GM18511 (cell line): Measurements from ENCODE around the gene APLF.
"Not testable (repeated sequence)": the region's sequence is repeated elsewhere in the genome, so short reads cannot be mapped to it uniquely, and the experiment has no call there.

Experiments
- ATAC-seq: cut with Tn5 transposase; IDR thresholded peaks from one replicate; pipeline ENCODE4 v1.9.1; 2021; ENCODE audit warnings: mild to moderate bottlenecking, moderate library complexity; ENCODE audit not compliant: unreplicated experiment

APLF gene

DNA sequence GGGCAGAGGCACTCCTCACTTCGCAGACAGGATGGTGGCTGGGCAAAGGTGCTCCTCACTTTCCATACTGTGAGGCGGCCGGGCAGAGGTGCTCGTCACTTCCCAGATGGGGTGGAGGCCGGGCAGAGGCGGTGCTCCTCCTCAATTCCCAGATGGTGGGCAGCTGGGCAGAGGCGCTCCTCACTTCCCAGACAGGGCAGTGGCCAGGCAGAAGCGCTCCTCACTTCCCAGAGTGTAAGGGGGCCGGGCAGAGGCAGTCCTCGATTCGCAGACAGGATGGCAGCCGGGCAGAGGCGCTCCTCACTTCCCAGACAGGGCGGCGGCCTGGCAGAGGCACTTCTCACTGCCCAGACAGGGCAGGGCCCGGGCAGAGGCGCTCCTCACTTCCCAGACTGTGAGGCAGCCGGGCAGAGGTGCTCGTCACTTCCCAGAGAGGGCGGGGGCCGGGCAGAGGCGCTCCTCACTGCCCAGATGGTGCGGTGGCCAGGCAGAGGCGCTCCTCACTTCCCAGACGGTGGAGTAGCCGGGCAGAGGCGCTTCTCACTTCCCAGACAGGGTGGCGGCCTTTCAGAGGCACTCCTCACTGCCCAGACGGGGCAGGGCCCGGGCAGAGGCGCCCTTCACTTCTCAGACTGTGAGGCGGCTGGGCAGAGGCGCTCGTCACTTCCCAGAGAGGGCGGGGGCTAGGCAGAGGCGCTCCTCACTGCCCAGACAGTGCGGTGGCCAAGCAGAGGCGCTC lies 60.1 kb downstream of the APLF start:
- ATAC-seq = not testable (repeated sequence)

DNA sequence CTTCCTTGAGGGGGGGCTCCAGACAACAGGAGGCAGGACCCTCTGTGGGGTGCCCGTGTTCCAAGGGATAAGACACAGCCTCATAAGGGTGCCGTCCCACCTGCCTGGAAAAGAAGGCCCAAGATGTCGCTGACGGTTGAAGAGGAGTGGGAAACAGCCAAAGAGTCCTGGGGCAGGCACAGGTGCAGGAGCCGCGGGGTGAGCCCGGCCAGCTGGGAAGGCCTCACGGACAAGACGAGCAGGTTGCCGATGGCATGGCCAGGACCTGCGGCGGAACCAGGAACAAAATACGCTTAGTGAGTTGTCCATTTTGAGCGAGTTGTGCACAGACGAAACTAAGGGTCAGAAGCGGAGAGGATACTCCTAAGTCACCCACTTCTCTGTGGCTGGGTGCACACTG lies 61.8 kb downstream of the APLF start:
- not testable (repeated sequence) for ATAC-seq

DNA sequence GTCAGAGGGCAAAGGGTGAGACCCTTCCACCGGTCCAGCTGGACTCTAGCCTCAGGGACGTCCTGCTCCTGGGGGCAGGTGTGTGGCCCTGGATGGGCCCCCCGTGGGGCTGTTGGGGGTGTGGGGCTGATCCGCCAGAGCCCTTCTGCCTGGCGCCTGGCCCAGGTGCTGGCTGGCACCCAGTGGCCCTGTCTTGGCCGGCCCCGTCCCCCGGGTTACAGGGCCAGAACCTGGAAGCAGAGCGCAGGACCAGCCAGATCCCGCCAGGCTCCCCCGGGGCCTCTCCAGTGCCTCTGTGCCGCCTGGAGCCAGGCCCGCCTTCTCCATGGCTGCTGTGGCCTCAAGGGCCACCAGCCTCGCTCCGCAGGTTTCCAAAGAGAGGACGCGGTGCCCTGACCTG lies 62.3 kb downstream of the APLF start:
- not testable (repeated sequence) for ATAC-seq

DNA sequence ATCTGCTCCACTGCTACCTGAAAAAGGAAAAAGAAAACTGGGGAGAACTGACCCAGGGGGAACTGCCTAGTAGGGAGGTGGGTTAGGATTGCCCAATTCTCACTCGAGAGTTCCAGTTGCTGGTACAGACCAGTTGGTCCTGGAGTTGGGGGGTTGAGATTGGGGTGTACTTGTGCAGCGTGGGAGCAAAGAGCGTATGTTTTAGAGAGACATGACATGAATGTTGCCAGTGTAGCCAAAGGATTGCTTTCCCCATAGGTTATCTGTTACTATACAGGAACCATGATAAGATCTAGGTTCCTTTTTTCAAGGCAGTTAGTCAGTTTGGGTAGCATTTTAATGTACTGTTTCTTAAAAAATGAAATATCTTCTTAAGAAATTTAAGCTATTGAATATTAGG lies 68.6 kb downstream of the APLF start:
- ATAC-seq = no peak

DNA sequence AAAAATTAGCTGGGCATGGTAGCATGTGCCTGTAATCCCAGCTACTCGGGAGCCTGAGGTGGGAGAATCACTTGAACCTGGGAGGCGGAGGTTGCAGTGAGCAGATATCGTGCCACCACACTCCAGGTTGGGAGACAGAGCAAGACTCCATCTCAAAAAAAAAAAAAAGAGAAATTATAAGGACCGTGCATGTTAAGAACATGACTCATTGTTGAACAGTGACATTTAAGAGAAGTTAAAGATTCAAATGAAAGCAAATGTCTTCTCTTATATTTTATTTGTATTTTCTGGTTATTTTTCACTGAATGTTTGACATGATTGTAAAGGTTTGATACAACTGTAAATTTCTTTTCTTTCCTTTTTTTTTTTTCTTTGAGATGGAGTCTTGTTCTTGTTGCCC lies 69.6 kb downstream of the APLF start:
- ATAC-seq = no peak

DNA sequence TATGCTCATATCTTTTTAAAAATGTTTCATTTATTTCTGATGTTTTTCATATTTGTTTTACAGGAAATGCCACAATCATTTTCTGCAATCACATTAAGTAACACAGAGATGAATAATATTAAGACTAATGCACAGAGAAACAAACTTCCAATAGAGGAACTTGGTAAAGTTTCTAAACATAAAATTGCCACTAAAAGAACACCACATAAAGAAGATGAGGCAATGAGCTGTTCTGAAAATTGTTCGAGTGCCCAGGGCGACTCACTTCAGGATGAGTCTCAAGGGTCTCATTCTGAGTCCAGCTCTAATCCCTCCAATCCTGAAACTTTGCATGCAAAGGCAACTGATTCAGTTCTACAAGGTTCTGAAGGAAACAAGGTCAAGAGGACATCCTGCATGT lies 70.4 kb downstream of the APLF start:
- no peak for ATAC-seq

DNA sequence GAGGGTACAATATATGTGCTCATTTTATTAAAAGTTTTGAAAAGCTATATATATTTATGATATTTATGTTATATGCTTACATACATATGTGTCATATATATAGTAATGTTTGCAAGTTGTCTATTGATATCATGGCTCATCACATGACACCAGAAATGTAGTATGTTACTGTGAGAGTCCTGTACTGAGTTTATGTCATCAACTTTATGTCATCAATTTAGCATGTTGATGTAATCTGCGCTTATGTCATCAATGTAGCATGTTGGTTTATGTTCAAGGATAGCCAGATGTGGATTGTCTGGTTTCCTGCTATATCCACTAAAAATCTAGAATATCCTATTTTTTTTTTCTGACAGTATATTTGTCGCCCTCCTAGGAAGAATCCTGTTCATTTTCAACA lies 77.4 kb downstream of the APLF start:
- no peak for ATAC-seq

DNA sequence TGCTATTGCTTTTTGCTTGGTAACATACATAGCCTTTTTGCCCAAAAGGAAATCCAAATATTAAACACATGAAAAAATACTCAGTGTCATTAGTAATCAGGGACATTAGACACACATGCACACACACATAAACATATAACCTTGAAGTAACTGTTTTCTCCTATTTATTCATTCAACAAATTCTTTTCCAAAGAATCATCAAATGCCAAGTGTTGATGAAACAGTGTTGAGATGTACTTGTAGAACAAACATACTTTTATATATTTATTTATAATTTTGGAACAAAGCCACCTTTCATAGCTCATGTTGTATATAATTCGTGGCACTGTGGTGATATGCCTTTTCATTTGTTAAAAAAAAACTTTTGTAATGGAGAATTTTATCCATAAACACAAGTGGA lies 81.0 kb downstream of the APLF start:
- no peak for ATAC-seq

DNA sequence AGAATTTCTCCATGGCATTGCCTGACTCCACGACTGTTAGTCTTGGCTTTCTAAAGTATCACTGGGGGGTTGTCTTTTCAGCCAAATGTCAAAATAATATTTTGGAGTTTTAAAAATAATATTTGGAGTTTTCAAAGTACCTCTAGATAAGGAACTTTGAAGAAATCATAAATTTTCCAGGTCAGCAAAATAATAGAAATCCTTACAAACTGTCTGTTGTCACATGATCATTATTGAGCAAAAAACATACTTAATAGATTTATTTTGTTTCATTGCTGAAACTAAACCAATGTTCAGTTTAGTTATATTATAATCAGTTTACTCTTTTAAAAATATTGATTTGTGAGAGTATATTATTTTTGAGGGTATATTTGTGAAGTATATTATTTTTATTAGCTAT lies 85.7 kb downstream of the APLF start:
- no peak for ATAC-seq

DNA sequence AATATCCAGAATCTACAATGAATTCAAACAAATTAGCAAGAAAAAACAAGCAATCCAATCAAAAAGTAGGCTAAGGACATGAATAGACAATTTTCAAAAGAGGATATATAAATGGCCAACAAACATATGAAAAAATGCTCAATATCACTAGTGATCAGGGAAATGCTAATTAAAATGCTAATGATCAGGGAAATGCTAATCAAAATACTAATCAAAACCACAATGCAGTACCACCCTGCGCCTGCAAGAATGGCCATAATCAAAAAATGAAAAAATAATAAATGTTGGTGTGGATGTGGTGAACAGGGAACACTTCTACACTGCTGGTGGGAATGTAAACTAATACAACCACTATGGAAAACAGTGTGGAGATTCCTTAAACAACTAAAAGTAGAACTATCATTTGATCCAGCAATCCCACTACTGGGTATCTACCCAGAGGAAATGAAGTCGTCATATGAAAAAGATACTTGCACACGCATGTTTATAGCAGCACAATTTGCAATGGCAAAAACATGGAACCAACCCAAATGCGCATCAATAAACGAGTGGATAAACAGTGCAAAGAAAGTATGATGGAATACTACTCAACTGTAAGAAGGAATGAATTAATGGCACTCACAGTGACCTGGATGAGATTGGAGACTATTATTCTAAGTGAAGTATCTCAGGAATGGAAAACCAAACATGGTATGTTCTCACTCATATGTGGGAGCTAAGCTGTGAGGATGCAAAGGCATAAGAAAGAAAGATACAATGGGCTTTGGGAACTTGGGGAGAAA lies 88.2 kb downstream of the APLF start:
- ATAC-seq = not testable (repeated sequence)

DNA sequence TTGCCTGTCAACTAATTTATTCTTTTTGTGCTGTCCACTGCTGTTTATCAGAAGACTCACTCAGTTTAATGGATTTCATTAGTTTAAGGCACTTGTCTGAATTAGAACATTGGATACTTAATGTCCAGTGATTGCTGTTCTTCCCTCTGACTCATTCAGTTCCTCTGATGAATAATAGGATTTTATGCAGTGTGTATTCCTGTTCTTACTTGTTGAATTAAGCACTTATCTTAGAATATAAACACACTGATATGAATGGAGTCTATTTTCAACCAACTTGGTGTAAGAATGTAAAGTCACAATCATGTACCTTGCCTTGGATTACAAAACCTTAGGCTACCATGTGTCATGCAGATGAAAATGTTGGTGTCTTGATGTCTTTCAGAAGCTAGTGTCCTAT lies 89.0 kb downstream of the APLF start:
- no peak for ATAC-seq

DNA sequence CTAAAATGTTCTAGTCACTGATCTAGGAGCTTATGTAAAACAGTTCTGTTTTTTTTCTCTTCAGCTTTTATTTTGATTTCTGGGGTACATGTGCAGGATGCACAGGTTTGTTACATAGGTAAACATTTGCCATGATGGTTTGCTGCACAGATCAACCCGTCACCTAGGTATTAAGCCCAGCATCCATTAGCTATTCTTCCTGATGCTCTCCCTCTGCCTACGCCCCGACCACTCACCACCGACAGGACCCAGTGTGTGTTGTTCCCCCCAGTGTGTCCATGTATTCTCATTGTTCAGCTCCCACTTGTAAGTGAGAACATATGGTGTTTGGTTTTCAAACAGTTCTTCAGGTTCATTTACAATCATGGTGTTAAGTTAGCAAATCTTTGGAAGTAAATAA lies 91.2 kb downstream of the APLF start:
- no peak for ATAC-seq

DNA sequence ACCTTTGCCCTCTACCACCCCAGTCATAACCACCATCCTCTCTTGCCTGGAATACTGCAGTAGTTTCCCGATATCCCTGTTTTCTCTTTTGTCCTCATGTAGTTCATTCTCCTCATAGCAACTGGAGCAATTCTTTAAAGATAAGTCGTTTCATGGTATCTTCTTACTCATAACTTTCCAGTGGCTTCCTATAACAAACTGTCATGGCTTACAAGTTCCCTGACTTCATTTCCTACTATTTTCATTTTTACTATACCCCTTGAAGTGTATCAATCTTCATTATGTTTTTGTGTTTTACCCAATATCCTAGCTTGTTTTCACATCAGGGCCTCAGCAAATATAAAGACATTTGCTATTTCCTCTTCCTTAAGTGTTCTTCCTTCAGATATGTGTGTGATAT lies 92.3 kb downstream of the APLF start:
- no peak for ATAC-seq

DNA sequence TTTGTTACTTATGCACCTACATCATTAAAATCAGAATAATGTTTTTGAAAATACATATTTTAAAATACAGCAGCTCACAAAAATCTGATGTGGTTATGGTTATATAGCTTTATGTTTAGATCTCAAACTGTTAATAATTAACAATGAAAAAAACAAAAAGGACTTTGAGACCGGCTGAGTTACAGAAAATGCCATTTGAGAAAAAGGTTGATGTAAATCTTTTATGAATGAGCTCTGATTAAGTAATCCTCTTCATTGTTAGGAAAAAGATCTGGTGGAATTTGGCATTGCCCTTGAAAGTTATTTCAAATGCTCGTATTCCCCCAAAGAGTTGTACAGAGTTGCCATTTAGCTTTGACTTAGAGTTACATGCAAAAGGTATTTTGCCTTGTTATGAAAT lies 93.2 kb downstream of the APLF start:
- ATAC-seq = no peak

DNA sequence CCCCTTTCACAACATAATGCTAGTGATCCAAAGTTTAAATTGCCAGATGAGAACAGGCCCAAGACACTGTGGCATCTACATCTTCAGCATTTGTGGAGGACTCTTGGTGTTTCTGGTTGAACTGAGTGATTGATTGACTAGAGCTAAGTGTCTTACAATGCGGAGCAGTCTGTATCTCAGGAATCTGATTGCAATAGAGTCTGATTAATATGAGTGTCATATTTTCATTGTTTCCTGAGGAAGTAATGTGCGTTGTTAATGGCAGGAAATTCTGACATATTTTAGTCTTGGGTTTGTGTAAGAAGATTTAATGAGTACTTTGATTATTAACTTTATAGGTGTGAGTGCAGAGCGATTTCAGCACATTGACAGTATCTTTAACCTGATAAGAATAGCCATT lies 94.0 kb downstream of the APLF start:
- ATAC-seq = no peak

DNA sequence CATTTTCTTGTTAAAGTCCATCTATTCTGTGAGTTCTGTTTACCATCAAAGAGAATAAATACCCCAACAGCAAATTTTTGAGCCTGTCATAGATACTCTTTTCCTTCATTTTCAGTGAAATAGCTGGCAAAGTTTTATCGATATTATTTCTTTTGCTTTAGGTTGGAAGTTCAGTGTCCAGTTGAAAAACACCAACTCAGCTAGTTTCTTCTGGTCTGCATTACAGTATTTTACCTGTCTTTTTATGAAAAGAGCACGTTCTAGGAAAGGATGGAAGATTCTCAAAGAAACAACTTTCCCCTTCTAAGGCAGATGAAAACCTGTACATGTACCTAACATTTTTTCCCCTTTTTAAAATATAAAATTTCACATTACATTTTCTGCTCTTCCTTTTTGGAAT lies 95.5 kb downstream of the APLF start:
- ATAC-seq = no peak

DNA sequence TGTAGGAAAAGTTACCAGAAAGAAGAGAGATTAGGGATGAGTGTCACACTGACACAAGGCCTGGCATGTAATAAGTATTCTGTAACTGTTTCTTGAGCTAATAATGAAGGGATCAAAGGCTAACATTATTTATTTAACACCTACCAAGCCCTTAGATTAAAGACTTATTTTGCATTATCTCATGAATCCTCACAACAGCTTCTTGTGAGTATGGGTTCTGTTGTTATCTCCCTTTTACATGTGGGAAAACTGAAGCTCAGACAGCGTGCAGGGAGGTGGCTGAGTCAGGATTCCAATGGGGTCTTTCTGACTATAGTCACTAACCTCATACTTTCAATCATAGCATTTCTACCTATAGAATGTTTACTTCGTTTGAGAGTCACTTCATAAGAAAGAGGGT lies 97.0 kb downstream of the APLF start:
- ATAC-seq = no peak

DNA sequence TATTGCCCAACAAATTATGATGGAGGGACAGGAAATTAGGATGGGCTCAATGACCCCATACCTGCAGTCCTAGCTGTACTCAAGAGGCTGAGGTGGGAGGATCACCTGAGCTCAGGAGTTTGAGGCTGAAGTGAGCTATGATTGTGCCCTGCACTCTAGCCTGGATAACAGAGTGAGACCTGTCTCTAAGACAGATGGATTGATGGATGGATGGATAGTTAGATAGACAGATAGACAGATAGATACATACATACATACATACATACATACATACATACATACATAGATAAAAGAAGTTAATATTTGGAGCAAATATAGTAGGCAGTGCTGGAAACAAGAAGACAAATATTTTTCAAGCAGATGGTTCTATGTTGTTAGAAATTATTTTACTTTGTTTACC lies 97.9 kb downstream of the APLF start:
- ATAC-seq = no peak

DNA sequence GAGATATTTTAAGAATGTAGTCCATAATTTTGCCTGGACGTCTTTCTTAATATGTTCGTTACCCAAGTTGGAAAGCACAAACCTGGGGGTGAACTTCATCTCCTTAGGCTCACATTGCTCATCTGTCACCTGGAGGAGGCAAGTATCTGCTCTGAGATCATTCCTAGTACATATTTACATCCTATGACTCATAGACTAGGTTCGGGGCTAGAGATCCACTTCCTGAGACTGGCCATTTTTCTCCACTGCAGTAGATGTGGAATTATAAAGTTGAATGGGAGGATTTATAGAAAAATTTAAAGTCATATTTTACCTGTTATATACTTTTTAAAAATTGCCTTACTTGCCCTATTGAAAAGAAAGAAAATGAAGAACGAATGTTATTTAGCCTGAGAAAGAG lies 98.5 kb downstream of the APLF start:
- ATAC-seq = no peak

DNA sequence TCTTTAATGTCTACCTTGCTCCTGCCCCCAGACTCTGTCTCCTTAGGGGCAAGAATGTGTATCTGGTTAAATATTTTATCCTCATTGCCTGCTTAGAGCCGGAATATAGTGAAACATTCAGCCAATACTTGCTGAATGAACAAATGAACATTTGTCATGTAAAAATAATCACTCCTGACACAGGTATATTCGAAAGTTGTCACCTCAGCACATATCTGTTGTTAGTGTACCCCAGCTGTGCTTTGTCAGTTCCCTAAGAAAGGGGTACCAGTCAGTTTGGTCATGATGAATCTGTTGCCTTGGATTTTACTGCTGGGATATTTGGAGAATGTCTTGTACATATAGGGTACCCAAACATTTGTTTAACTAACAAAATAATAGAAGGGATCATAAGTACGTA lies 99.0 kb downstream of the APLF start:
- ATAC-seq = no peak

DNA sequence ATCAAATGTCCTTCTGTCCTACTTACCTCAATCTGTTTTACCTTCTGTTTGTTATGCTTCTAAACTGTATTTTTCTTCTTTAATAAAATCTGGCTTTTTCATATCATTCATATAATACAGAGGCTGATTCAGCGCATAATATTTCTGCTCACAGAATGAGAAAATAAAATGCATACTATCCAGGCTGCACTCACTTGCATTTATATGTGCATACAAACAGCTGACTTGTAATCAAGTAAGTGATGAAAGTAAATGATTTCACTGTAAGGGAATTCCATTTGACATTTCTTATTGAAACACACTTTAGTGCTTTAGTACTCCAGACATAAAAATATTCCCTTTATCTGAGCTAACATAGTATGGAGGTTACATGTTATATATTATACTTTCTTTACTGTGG lies 100.7 kb downstream of the APLF start:
- ATAC-seq = no peak

DNA sequence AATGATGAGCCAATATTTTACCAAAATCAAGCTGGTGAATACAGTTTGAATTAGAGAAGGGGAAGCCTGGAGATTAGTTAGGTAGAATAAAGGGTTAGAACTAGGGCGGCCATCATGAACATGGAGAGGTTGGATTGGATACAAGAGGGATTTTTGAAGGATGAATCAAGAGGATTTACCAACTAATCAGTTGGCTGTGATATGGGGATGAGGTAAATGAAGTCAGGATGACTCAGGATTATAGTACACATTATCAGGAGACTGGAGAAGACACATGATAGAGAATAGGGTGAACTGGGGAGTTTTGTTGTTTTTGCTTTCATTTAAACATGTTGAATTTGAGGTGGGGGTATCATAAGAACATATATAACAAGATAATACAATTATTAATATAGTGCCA lies 102.2 kb downstream of the APLF start:
- ATAC-seq = no peak

DNA sequence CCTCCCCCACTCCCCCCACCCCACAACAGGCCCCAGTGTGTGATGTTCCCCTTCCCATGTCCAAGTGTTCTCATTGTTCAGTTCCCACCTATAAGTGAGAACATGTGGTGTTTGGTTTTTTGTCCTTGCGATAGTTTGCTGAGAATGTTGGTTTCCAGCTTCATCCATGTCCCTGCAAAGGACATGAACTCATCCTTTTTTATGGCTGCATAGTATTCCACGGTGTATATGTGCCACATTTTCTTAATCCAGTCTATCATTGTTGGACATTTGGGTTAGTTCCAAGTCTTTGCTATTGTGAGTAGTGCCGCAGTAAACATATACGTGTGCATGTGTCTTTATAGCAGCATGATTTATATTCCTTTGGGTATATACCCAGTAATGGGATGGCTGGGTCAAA lies 103.0 kb downstream of the APLF start:
- not testable (repeated sequence) for ATAC-seq
